Measurements from ENCODE around the gene HIP1R. TPM values are rescaled to one million over a fixed set of nuclear protein-coding genes. Genes with fewer than 3 reads are reported as not detected.

The HIP1R gene
- total RNA-seq, 2 experiments from 2014 or later, result 17.1 to 20.9 TPM

- no peaks in the 10 kb centered on the region for H3K36me3 Mint-ChIP-seq (ENCODE audit: low read depth)
- CTCF ChIA-PET, result interaction anchor here (0.7 kb wide), 2 partner anchors 13 kb away, joined by 3 read pairs; no protein-coding TSS in a partner anchor
- H3K4me3 Mint-ChIP-seq, result no peak overlapping the region
- H3K9me3 Mint-ChIP-seq (ENCODE audit: low read depth), result no peaks in the 10 kb centered on the region
- ATAC-seq (no peak), DNase-seq (no peak)
- H3K4me1 Mint-ChIP-seq, result no peaks in the 10 kb centered on the region
- POLR2A ChIA-PET, result no interaction called here
- intact Hi-C loops (cut with DNase I, micrococcal nuclease), result no loop called here
- no peaks in the 10 kb centered on the region for H3K27me3 Mint-ChIP-seq
- no peak overlapping the region for H3K27ac Mint-ChIP-seq
These were observed 14.2 kb downstream of the HIP1R start for GRCh38 chr12:122849352-122850047.

GRCh38 chr12:122850048-122850445 lies 14.8 kb downstream of the HIP1R start:
- H3K9me3 Mint-ChIP-seq (ENCODE audit: low read depth), result no peaks in the 10 kb centered on the region
- DNase-seq, result no peak
- intact Hi-C loops (cut with DNase I, micrococcal nuclease), result no loop called here
- H3K36me3 Mint-ChIP-seq (ENCODE audit: low read depth), result no peaks in the 10 kb centered on the region
- no peak overlapping the region for H3K27ac Mint-ChIP-seq
- ChIA-PET POLR2A (no interaction called here), CTCF (interaction anchor here (0.7 kb wide), 1 partner anchor 12 kb away, joined by 3 read pairs; no protein-coding TSS in a partner anchor)
- H3K4me3 Mint-ChIP-seq, result no peak overlapping the region
- no peak for ATAC-seq
- no peaks in the 10 kb centered on the region for H3K27me3 Mint-ChIP-seq
- no peaks in the 10 kb centered on the region for H3K4me1 Mint-ChIP-seq

DNA sequence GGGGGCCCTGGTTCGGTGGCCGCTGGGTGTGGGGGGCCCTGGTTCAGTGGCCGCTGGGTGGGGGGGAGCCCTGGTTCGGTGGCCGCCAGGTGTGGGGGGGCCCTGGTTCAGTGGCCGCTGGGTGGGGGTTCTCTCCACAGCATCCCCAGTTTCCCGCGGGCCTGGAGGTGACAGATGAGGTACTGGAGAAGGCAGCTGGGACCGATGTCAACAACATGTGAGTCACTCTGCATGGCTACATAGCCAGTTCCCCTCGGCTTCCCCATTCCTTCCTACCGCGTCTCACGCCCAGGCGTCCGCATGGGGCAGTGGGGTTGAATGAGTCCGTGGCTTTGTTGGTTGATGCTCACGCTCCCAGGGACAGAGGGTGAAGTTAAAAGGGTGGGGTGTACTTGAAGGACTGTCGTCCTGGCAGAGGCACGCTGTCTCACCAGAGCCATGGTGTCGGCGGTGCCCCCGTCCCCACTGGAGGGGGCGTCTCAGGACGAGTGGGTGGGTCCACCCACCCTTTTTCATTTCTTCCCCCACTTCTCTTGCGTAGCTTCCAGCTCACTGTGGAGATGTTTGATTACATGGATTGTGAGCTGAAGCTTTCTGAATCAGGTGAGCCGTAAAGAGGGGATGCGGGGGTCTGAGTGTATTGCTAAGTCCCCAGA lies 15.6 kb downstream of the HIP1R start:
- POLR2A ChIA-PET, result no interaction called here

GRCh38 chr12:122851820-122852219 lies 16.6 kb downstream of the HIP1R start:
- no peak for DNase-seq
- ChIA-PET POLR2A (interaction anchor here (0.5 kb wide), 1 partner anchor 23 kb away, joined by 3 read pairs; no protein-coding TSS in a partner anchor), CTCF (no interaction called here)
- no peaks in the 10 kb centered on the region for H3K4me1 Mint-ChIP-seq
- H3K27ac Mint-ChIP-seq, result no peak overlapping the region
- no peaks in the 10 kb centered on the region for H3K36me3 Mint-ChIP-seq (ENCODE audit: low read depth)
- H3K27me3 Mint-ChIP-seq, result no peaks in the 10 kb centered on the region
- no peaks in the 10 kb centered on the region for H3K9me3 Mint-ChIP-seq (ENCODE audit: low read depth)
- ATAC-seq, result no peak
- H3K4me3 Mint-ChIP-seq, result no peak overlapping the region
- intact Hi-C loops (cut with DNase I, micrococcal nuclease), result no loop called here

More for the DNA sequence above, 15.6 kb downstream of the HIP1R start:
- Mint-ChIP-seq H3K27ac (no peak overlapping the region), H3K4me1 (no peaks in the 10 kb centered on the region), H3K27me3 (no peaks in the 10 kb centered on the region), H3K36me3 (ENCODE audit: low read depth) (no peaks in the 10 kb centered on the region), H3K4me3 (no peak overlapping the region), H3K9me3 (ENCODE audit: low read depth) (no peaks in the 10 kb centered on the region)
- CTCF ChIA-PET, result no interaction called here
- DNase-seq, result no peak
- no peak for ATAC-seq
- intact Hi-C loops (cut with DNase I, micrococcal nuclease), result no loop called here

DNA sequence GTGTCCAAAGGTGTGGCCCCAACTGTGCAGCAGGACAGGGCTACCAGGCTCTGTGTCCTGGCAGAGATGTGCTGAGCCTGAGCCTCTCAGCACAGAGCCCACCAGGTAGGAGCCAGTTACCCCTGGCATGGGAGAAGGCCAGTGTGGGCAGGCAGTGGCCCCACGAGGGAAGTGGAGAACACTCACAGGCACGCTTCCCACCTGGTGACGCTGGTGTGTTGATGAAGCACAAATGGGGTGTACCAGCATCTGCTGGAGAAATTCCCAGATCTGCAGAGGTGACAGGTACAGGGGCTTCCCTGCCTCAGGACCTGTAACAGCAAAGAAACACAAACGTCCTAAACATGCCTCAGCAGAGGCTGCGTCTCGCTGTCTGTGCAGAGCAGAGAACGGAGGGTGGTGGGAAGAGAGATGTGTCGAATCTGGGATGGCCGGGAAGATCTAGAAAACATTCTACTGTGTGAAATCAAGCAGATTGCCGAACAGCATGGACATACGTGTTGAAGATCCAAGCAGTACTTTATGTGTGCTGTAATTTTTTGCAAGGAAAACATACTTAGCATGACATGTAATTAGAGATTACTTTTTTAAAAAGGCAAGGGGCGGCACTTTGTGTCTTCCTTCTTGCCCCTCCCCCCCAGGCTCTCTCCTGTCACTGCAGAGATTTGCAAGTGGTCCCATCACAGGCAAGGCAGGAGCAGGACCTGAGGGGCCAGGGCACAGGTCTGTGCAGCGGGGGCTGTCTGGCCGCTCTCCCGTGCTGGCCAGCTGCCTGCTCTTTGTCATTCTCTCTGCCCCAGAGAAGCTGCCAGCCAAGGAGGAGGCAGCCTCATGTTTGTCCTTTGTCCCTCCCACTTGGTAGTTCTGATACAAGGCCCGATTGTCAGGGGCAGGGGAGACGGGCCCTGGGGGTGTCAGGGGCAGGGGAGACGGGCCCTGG lies 17.3 kb downstream of the HIP1R start:
- Mint-ChIP-seq H3K4me3 (no peak overlapping the region), H3K9me3 (ENCODE audit: low read depth) (no peaks in the 10 kb centered on the region), H3K27me3 (no peaks in the 10 kb centered on the region), H3K4me1 (no peaks in the 10 kb centered on the region), H3K36me3 (ENCODE audit: low read depth) (no peaks in the 10 kb centered on the region), H3K27ac (no peak overlapping the region)
- ATAC-seq (no peak), DNase-seq (no peak)
- intact Hi-C loops (cut with DNase I, micrococcal nuclease), result no loop called here
- CTCF ChIA-PET, result no interaction called here
- POLR2A ChIA-PET, result no interaction called here

DNA sequence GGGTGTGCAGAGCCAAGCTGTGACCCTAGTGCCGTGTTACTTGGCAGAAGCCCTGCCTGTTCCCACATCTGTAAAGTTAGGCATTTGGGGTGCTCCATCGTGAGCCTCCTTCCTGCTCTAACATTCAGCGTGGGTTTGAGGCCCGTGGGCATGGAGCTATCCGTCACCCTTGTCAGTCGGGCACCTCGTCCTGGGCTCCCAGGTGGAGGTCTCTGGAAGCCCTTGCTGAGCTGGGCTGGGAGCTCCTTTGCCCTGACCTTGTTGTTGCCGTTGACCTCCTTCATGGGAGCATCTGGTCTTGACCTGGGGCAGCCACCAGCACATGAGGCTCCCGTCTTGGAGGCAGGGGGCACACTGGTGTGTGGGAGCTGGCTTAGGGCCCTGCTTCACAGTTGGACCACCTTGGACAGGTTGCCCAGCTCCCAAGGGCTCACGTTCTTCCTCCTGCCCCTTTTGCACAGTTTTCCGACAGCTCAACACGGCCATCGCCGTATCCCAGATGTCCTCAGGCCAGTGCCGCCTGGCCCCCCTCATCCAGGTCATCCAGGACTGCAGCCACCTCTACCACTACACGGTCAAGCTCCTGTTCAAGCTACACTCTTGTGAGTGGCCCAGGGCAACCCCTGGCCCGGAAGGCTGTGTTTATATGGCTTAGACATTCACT lies 18.5 kb downstream of the HIP1R start:
- H3K27ac Mint-ChIP-seq, result no peak overlapping the region
- no peaks in the 10 kb centered on the region for H3K4me1 Mint-ChIP-seq
- intact Hi-C loops (cut with DNase I, micrococcal nuclease), result no loop called here
- POLR2A ChIA-PET, result no interaction called here
- DNase-seq (no peak), ATAC-seq (no peak)
- no peaks in the 10 kb centered on the region for H3K36me3 Mint-ChIP-seq (ENCODE audit: low read depth)
- CTCF ChIA-PET, result no interaction called here
- no peaks in the 10 kb centered on the region for H3K27me3 Mint-ChIP-seq
- H3K9me3 Mint-ChIP-seq (ENCODE audit: low read depth), result no peaks in the 10 kb centered on the region
- no peak overlapping the region for H3K4me3 Mint-ChIP-seq

- Mint-ChIP-seq H3K27ac (no peak overlapping the region), H3K27me3 (no peaks in the 10 kb centered on the region), H3K9me3 (ENCODE audit: low read depth) (no peaks in the 10 kb centered on the region), H3K36me3 (ENCODE audit: low read depth) (no peaks in the 10 kb centered on the region), H3K4me3 (no peak overlapping the region), H3K4me1 (no peaks in the 10 kb centered on the region)
- ChIA-PET CTCF (no interaction called here), POLR2A (no interaction called here)
- intact Hi-C loops (cut with DNase I, micrococcal nuclease), result no loop called here
- ATAC-seq (no peak), DNase-seq (no peak)
These were observed 19.3 kb downstream of the HIP1R start for GRCh38 chr12:122854554-122854953.

GRCh38 chr12:122855071-122855829 lies 20.0 kb downstream of the HIP1R start:
- Mint-ChIP-seq H3K4me3 (no peak overlapping the region), H3K27me3 (no peaks in the 10 kb centered on the region), H3K9me3 (ENCODE audit: low read depth) (no peaks in the 10 kb centered on the region), H3K36me3 (ENCODE audit: low read depth) (no peaks in the 10 kb centered on the region), H3K27ac (no peak overlapping the region), H3K4me1 (no peaks in the 10 kb centered on the region)
- ATAC-seq, result no peak
- ChIA-PET CTCF (interaction anchor here (0.6 to 1.1 kb wide), 3 partner anchors 36 to 121 kb away, joined by 3 read pairs; no protein-coding TSS in a partner anchor), POLR2A (no interaction called here)
- intact Hi-C loops (cut with DNase I, micrococcal nuclease), result no loop called here
- DNase-seq, result no peak

DNA sequence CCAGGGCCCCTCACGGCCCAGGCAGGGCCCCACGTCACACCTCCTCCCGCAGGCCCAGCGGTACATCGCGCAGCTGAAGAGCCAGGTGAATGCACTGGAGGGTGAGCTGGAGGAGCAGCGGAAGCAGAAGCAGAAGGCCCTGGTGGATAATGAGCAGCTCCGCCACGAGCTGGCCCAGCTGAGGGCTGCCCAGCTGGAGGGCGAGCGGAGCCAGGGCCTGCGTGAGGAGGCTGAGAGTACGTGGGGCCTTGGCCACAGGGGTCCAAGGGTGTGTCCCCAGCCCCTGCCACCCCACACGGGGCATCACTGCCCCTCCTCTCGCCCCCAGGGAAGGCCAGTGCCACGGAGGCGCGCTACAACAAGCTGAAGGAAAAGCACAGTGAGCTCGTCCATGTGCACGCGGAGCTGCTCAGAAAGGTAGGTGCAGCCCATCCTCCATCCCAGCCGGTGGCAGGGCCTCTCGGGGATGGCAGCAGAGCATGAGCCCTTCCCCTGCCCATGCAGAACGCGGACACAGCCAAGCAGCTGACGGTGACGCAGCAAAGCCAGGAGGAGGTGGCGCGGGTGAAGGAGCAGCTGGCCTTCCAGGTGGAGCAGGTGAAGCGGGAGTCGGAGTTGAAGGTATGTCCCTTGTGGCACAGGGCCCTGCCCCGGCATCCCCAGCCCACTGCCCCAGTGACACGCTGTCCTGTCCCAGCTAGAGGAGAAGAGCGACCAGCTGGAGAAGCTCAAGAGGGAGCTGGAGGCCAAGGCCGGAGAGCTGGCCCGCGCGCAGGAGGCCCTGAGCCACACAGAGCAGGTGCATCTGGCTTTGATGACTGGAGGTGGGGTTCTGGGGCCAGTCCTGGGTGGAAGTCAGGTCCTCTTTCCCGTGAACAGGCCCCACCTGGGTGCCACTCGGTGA lies 20.9 kb downstream of the HIP1R start:
- Mint-ChIP-seq H3K9me3 (ENCODE audit: low read depth) (no peaks in the 10 kb centered on the region), H3K27me3 (no peaks in the 10 kb centered on the region), H3K4me1 (no peaks in the 10 kb centered on the region), H3K36me3 (ENCODE audit: low read depth) (no peaks in the 10 kb centered on the region), H3K4me3 (no peak overlapping the region), H3K27ac (no peak overlapping the region)
- no peak for ATAC-seq
- ChIA-PET POLR2A (interaction anchor here (0.6 kb wide), 1 partner anchor 20 kb away, joined by 4 read pairs; no protein-coding TSS in a partner anchor), CTCF (interaction anchor here (0.8 to 1.1 kb wide), 4 partner anchors 15 to 382 kb away, joined by 3 read pairs; no protein-coding TSS in a partner anchor)
- DNase-seq, result no peak
- intact Hi-C loops (cut with DNase I, micrococcal nuclease), result no loop called here

DNA sequence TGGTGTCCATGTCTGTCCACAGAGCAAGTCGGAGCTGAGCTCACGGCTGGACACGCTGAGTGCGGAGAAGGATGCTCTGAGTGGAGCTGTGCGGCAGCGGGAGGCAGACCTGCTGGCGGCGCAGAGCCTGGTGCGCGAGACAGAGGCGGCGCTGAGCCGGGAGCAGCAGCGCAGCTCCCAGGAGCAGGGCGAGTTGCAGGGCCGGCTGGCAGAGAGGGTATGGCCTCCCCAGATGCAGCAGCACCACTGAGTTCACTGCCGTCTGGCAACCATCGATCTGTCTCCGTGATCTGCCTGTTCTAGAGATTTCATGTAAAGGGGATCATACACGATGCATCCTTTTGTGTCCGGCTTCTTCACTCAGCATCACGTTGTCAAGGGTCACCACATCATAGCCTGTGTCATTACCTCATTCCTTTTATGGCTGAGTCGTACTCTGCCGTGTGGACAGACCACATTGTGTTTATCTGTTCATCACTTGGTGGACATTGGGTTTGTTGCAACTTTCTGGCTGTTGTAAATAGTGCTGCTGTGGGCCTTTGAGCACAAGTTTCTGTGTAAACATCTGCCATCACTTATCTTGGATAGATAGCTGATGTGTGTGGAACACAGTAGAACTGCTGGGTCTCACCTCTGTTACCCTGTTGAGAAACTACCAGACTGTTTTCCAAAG lies 21.9 kb downstream of the HIP1R start:
- POLR2A ChIA-PET, result no interaction called here
- H3K4me3 Mint-ChIP-seq, result no peak overlapping the region
- no peaks in the 10 kb centered on the region for H3K9me3 Mint-ChIP-seq (ENCODE audit: low read depth)
- no peaks in the 10 kb centered on the region for H3K27me3 Mint-ChIP-seq
- H3K36me3 Mint-ChIP-seq (ENCODE audit: low read depth), result no peaks in the 10 kb centered on the region
- intact Hi-C loops (cut with DNase I, micrococcal nuclease), result no loop called here
- no peak for ATAC-seq
- H3K27ac Mint-ChIP-seq, result no peak overlapping the region
- no peak for DNase-seq
- CTCF ChIA-PET, result interaction anchor here (0.6 to 6.8 kb wide), 7 partner anchors 9 to 381 kb away, joined by 3 to 76 read pairs (median 3); no protein-coding TSS in a partner anchor
- no peaks in the 10 kb centered on the region for H3K4me1 Mint-ChIP-seq
